Choroid plexus epithelial cell (primary cell): ENCODE measurements around the gene ATOH8.
A peak's percentile ranks its signal among the peaks of the same experiment; 100 is the strongest.

ENCODE experiments used
- DNase-seq: peaks from one replicate; pipeline ENCODE4 v3.0.0-alpha.2; 2010; ENCODE audit warnings: low read depth
- H3K4me3 ChIP-seq: 2 replicates; pipeline ENCODE4 v1.5.1; 2011; ENCODE audit warnings: low read depth, mild to moderate bottlenecking, control low read depth, low read length, moderate library complexity
- CTCF ChIP-seq: conservative IDR thresholded peaks from 2 replicates; pipeline ENCODE4 v1.5.1; 2011; ENCODE audit warnings: low read depth, mild to moderate bottlenecking, control low read depth, inconsistent platforms, low read length, moderate library complexity

Gene ATOH8

GRCh38 chr2:85707304-85707703 is 46.5 kb upstream of the ATOH8 start:
- no peak overlapping the region for H3K4me3 ChIP-seq
- DNase-seq, result peak; percentile 97
- TF ChIP-seq CTCF, result peak; percentile 87

- no peak overlapping the region for H3K4me3 ChIP-seq
- DNase-seq, result peak; percentile 52
- no peak for TF ChIP-seq CTCF
Observed at GRCh38 chr2:85708641-85709040, 45.1 kb upstream of the ATOH8 start.

GRCh38 chr2:85709401-85709811 is 44.4 kb upstream of the ATOH8 start:
- no peak for TF ChIP-seq CTCF
- peak; percentile 54 for DNase-seq
- no peak overlapping the region for H3K4me3 ChIP-seq

- H3K4me3 ChIP-seq, result no peak overlapping the region
- DNase-seq, result peak; percentile 55
- TF ChIP-seq CTCF, result no peak
Observed at GRCh38 chr2:85710687-85711577, 42.9 kb upstream of the ATOH8 start.

GRCh38 chr2:85711578-85712060 is 42.2 kb upstream of the ATOH8 start:
- DNase-seq, result no peak
- no peak overlapping the region for H3K4me3 ChIP-seq
- TF ChIP-seq CTCF, result no peak

- no peak for TF ChIP-seq CTCF
- H3K4me3 ChIP-seq, result no peak overlapping the region
- no peak for DNase-seq
Observed at GRCh38 chr2:85712336-85712735, 41.5 kb upstream of the ATOH8 start.
